Measurements from ENCODE around the gene BMP6. TPM values are rescaled to one million over a fixed set of nuclear protein-coding genes. Genes with fewer than 3 reads are reported as not detected.

BMP6 gene
- total and polyA plus RNA-seq, 9 donors = 3.4 to 28.1 (median 8.3) TPM

- WGBS, 3 donors = 90 to 96% (median 96%) methylated on average over 1 of the region's 1 CpG
These were observed 191.1 kb downstream of the BMP6 start for GRCh38 chr6:7916959-7917358.

DNA sequence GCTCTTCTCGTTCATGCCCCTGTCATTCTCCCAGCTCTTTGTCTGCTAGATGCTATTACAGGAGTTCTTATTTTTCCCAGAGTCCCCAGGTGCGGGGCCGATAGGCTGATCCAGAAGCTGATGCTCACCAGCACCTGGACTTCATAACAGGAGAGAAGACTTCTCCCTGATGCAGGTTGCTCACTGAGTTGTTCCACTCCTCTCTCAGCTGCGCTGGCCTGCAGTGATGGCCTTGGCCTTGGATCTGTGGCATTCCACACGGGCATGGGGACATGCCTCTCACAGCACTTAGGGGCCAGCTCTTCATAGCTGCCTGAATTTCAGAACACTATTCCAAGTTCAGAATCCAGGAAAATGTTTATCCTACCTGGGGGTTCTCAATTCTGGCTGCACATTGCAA is 191.8 kb downstream of the BMP6 start:
- Histone ChIP-seq H3K36me3 (no peaks in the 10 kb centered on the region), H3K27me3 (no peaks in the 10 kb centered on the region), H3K27ac (no peak overlapping the region), H3K4me3 (no peak overlapping the region), H3K9me3 (no peaks in the 10 kb centered on the region), H3K4me1 (ENCODE audit: insufficient read depth) (peaks cover 7% of the 10 kb centered on the region)
- no peak for TF ChIP-seq EP300 (IDR thresholded peaks at IDR 0.05)
- TF ChIP-seq POLR2A (IDR thresholded peaks at IDR 0.05) = no peak
- TF ChIP-seq, protein P1, sequence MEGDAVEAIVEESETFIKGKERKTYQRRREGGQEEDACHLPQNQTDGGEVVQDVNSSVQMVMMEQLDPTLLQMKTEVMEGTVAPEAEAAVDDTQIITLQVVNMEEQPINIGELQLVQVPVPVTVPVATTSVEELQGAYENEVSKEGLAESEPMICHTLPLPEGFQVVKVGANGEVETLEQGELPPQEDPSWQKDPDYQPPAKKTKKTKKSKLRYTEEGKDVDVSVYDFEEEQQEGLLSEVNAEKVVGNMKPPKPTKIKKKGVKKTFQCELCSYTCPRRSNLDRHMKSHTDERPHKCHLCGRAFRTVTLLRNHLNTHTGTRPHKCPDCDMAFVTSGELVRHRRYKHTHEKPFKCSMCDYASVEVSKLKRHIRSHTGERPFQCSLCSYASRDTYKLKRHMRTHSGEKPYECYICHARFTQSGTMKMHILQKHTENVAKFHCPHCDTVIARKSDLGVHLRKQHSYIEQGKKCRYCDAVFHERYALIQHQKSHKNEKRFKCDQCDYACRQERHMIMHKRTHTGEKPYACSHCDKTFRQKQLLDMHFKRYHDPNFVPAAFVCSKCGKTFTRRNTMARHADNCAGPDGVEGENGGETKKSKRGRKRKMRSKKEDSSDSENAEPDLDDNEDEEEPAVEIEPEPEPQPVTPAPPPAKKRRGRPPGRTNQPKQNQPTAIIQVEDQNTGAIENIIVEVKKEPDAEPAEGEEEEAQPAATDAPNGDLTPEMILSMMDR (IDR thresholded peaks at IDR 0.05) = no peak
- WGBS, 3 donors = 60 to 83% (median 80%) methylated on average over 5 of the region's 5 CpGs
- no peak for DNase-seq
- intact Hi-C loops (cut with DNase I) = loop anchor here in 1 of 4 donors (10.0 kb wide), 1 partner anchor 193 kb away; the partner anchor contains the start of gene BMP6

More at GRCh38 chr6:7916959-7917358, 191.1 kb downstream of the BMP6 start:
- TF ChIP-seq, protein P1 (IDR thresholded peaks at IDR 0.05) = no peak
- TF ChIP-seq POLR2A (IDR thresholded peaks at IDR 0.05) (no peak), EP300 (IDR thresholded peaks at IDR 0.05) (no peak)
- no peak overlapping the region for H3K27ac ChIP-seq
- H3K36me3 ChIP-seq = no peaks in the 10 kb centered on the region
- no peaks in the 10 kb centered on the region for H3K9me3 ChIP-seq
- intact Hi-C loops (cut with DNase I) = loop anchor here in 1 of 4 donors (10.0 kb wide), 1 partner anchor 192 kb away; the partner anchor contains the start of gene BMP6
- H3K27me3 ChIP-seq = no peaks in the 10 kb centered on the region
- no peak for DNase-seq
- H3K4me3 ChIP-seq = no peak overlapping the region
- H3K4me1 ChIP-seq (ENCODE audit: insufficient read depth) = peaks cover 7% of the 10 kb centered on the region

DNA sequence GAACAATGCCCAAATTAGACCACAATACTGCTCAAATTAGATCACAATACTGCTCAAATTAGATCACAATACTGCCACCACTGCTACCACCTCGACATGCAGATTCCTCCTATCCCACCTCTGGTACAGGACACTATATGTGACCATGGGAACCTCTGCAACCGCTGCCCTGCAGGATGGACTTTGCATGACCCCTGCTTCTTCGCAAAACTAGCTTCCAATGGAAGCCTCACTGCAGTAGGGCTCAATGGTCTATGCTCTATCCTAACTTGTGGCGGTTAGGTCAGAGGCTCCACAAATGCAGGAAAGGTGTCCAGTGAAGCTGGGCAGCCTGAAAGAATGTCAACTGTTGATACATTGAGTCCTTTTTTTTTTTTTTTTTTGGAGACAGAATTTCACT is 192.5 kb downstream of the BMP6 start:
- Histone ChIP-seq H3K4me1 (ENCODE audit: insufficient read depth) (peaks cover 7% of the 10 kb centered on the region), H3K27me3 (no peaks in the 10 kb centered on the region), H3K27ac (no peak overlapping the region), H3K36me3 (no peaks in the 10 kb centered on the region), H3K9me3 (no peaks in the 10 kb centered on the region), H3K4me3 (no peak overlapping the region)
- no peak for DNase-seq
- no peak for TF ChIP-seq POLR2A (IDR thresholded peaks at IDR 0.05)
- no peak for TF ChIP-seq EP300 (IDR thresholded peaks at IDR 0.05)
- TF ChIP-seq, protein P1 (IDR thresholded peaks at IDR 0.05) = no peak
- WGBS, 3 donors = 95 to 99% (median 99%) methylated on average over 4 of the region's 4 CpGs
- intact Hi-C loops (cut with DNase I) = loop anchor here in 1 of 4 donors (10.0 kb wide), 1 partner anchor 194 kb away; the partner anchor contains the start of gene BMP6

DNA sequence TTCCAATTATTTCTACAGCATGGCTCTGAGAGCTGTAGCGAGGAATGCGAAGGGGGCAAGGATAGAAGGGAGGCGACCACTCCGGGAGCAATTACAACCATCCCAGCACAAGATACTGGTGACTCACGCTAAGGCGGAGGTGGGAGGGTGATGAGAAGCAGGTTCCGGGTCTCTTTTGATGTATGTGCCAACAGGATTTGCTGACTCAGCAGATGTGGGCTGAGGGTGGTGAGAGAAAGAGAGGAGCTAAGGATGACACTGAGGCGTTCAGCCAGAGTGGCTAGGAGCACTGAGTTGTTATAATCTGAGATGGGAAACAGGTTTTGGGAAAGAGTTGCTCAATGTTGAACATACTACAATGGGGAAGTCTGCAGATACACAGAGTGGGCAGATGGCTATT is 194.0 kb downstream of the BMP6 start:
- intact Hi-C loops (cut with DNase I) = loop anchor here in 1 of 4 donors (10.0 kb wide), 1 partner anchor 195 kb away; the partner anchor contains the start of gene BMP6
- no peak overlapping the region for H3K27ac ChIP-seq
- no peak overlapping the region for H3K4me3 ChIP-seq
- H3K27me3 ChIP-seq = no peaks in the 10 kb centered on the region
- peak; percentile 37 to 61 (median 44) for DNase-seq
- TF ChIP-seq, protein P1 (IDR thresholded peaks at IDR 0.05) = no peak
- TF ChIP-seq EP300 (IDR thresholded peaks at IDR 0.05) (no peak), POLR2A (IDR thresholded peaks at IDR 0.05) (no peak)
- peaks cover 7% of the 10 kb centered on the region for H3K4me1 ChIP-seq (ENCODE audit: insufficient read depth)
- 11 to 31% (median 25%) methylated on average over 8 of the region's 8 CpGs for WGBS, 3 donors
- H3K9me3 ChIP-seq = no peaks in the 10 kb centered on the region
- H3K36me3 ChIP-seq = no peaks in the 10 kb centered on the region

Measured in ovary (tissue), 9 donors.